ENCODE measurements around the gene MRAP2. TPM values are rescaled to one million over a fixed set of nuclear protein-coding genes. Genes with fewer than 3 reads are reported as not detected.

Gene MRAP2
- total RNA-seq, 1 experiment from 2014 or later = 0.33 TPM

DNA sequence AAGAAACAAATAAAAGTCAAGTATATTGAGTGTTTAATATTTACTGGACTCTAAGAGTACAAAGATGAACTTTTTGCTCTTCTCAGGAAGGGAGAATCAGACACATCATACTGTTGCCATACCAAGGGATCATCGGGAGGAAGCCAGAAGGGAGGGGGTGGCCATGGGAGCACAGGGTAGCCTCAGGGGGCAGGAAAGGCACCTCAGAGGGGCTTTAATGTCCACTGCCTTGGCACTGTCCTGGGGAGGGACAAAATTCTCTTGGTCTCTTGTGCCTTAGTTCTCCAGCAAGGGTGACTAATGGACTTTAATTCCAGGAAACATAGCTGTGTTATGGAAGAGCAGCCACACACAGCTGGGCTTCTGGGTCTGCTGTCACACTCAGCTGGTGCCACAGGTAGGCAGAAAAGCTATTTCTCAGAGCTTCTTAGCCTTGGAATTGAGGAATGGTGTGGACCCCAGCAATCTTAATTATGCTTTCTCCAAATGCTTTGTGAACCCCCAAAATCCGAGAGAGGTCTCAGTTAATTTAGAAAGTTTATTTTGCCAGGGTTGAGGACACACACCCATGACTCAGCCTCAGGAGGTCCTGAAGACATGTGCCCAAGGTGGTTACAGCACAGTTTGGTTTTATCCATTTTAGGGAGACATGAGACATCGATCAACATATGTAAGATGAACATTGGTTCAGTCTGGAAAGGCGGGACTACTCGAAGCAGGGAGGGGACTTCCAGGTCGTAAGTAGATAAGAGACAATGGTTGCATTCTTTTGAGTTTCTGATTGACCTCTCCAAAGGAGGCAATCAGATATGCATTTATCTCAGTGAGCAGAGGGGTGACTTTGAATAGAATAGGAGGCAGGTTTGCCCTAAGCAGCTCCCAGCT is 53.2 kb downstream of the MRAP2 start:
- TF ChIP-seq, protein P1, sequence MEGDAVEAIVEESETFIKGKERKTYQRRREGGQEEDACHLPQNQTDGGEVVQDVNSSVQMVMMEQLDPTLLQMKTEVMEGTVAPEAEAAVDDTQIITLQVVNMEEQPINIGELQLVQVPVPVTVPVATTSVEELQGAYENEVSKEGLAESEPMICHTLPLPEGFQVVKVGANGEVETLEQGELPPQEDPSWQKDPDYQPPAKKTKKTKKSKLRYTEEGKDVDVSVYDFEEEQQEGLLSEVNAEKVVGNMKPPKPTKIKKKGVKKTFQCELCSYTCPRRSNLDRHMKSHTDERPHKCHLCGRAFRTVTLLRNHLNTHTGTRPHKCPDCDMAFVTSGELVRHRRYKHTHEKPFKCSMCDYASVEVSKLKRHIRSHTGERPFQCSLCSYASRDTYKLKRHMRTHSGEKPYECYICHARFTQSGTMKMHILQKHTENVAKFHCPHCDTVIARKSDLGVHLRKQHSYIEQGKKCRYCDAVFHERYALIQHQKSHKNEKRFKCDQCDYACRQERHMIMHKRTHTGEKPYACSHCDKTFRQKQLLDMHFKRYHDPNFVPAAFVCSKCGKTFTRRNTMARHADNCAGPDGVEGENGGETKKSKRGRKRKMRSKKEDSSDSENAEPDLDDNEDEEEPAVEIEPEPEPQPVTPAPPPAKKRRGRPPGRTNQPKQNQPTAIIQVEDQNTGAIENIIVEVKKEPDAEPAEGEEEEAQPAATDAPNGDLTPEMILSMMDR (IDR thresholded peaks at IDR 0.05; ENCODE audit: unreplicated experiment) = no peak
- POLR2A ChIA-PET = no interaction called here
- Mint-ChIP-seq H3K36me3 (ENCODE audit: insufficient read depth, unreplicated experiment) (no peaks in the 10 kb centered on the region), H3K9me3 (ENCODE audit: unreplicated experiment) (no peaks in the 10 kb centered on the region), H3K27ac (ENCODE audit: low read depth, unreplicated experiment) (no peak overlapping the region), H3K4me1 (ENCODE audit: insufficient read depth, unreplicated experiment) (peaks cover 7% of the 10 kb centered on the region), H3K4me3 (ENCODE audit: unreplicated experiment) (no peak overlapping the region), H3K27me3 (ENCODE audit: insufficient read depth, unreplicated experiment) (no peaks in the 10 kb centered on the region)
- BruUV-seq (replicated peaks) = no TSS peak
- DNase-seq (ENCODE audit: unreplicated experiment) = no peak
- intact Hi-C loops (cut with micrococcal nuclease) = no loop called here
- CTCF ChIA-PET = interaction anchor here (0.8 kb wide), 1 partner anchor 16 kb away, joined by 4 read pairs; no protein-coding TSS in a partner anchor

DNA sequence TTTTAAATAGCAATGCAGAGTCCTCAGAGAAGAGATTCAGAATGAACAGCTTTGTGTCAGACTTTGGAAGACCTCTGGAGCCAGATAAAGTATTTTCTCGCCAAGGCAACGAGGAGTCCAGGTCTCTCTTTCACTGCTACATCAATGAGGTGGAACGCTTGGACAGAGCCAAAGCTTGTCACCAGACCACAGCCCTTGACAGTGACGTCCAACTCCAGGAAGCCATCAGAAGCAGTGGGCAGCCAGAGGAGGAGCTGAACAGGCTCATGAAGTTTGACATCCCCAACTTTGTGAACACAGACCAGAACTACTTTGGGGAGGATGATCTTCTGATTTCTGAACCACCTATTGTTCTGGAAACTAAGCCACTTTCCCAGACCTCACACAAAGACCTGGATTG is 55.5 kb downstream of the MRAP2 start:
- intact Hi-C loops (cut with micrococcal nuclease) = no loop called here
- TF ChIP-seq, protein P1 (IDR thresholded peaks at IDR 0.05; ENCODE audit: unreplicated experiment) = no peak
- CTCF ChIA-PET = interaction anchor here (1.0 kb wide), 1 partner anchor 54 kb away, joined by 6 read pairs; no protein-coding TSS in a partner anchor
- POLR2A ChIA-PET = no interaction called here
- BruUV-seq (replicated peaks) = no TSS peak
- no peaks in the 10 kb centered on the region for H3K36me3 Mint-ChIP-seq (ENCODE audit: insufficient read depth, unreplicated experiment)
- H3K27ac Mint-ChIP-seq (ENCODE audit: low read depth, unreplicated experiment) = no peak overlapping the region
- no peaks in the 10 kb centered on the region for H3K9me3 Mint-ChIP-seq (ENCODE audit: unreplicated experiment)
- DNase-seq (ENCODE audit: unreplicated experiment) = no peak
- no peaks in the 10 kb centered on the region for H3K4me1 Mint-ChIP-seq (ENCODE audit: insufficient read depth, unreplicated experiment)
- H3K4me3 Mint-ChIP-seq (ENCODE audit: unreplicated experiment) = no peak overlapping the region
- no peaks in the 10 kb centered on the region for H3K27me3 Mint-ChIP-seq (ENCODE audit: insufficient read depth, unreplicated experiment)

DNA sequence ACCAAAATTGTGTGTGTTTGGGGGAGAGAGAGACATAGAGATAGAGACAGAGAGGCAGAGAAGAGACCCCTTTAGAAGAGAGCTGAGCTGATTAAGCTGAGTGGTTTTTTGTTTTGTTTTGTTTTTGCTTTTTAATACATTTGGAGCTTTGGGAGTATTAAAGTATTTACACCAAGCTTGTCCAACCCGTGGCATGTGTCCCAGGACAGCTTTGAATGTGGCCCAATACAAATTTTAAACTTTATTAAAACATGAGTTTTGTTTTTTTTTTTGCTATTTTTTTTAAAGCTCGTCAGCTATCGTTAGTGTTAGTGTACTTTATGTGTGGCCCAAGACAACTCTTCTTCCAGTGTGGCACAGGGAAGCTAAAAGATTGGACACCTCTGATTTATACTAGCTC is 56.0 kb downstream of the MRAP2 start:
- Mint-ChIP-seq H3K27me3 (ENCODE audit: insufficient read depth, unreplicated experiment) (no peaks in the 10 kb centered on the region), H3K27ac (ENCODE audit: low read depth, unreplicated experiment) (no peak overlapping the region), H3K9me3 (ENCODE audit: unreplicated experiment) (no peaks in the 10 kb centered on the region), H3K36me3 (ENCODE audit: insufficient read depth, unreplicated experiment) (no peaks in the 10 kb centered on the region), H3K4me1 (ENCODE audit: insufficient read depth, unreplicated experiment) (no peaks in the 10 kb centered on the region), H3K4me3 (ENCODE audit: unreplicated experiment) (no peak overlapping the region)
- no peak for DNase-seq (ENCODE audit: unreplicated experiment)
- no TSS peak for BruUV-seq (replicated peaks)
- ChIA-PET CTCF (interaction anchor here (0.6 to 1.0 kb wide), 3 partner anchors 37 to 866 kb away, joined by 3 to 6 read pairs (median 3); no protein-coding TSS in a partner anchor), POLR2A (no interaction called here)
- intact Hi-C loops (cut with micrococcal nuclease) = no loop called here
- TF ChIP-seq, protein P1 (IDR thresholded peaks at IDR 0.05; ENCODE audit: unreplicated experiment) = no peak

All from MCF 10A (cell line).